Panc1 (cell line): ENCODE measurements around the gene USP31. TPM values are rescaled to one million over a fixed set of nuclear protein-coding genes. Genes with fewer than 3 reads are reported as not detected.

ENCODE experiments used
- ATAC-seq: fragments of 200-7000 bp; cut with Tn5 transposase; 2 replicates; pipeline ENCODE4 v1.9.1; 2020; ENCODE audit warnings: mild to moderate bottlenecking, moderate library complexity
- BruUV-seq: library from RNA; stranded (reverse); fragments of 400-500 nt; replicated peaks from 2 replicates; lab custom pipeline; 2021; lab: Mats Ljungman, UMichigan
- CTCF ChIA-PET: fragments of 300-600 bp; sonication (Branson Sonifier 250); formaldehyde crosslinking; loops from one replicate; lab custom pipeline; 2022; ENCODE audit warnings: antibody characterized with exemption; lab: Charles Lee
- POLR2A ChIA-PET: fragments of 300-600 bp; sonication (Branson Sonifier 250); formaldehyde crosslinking; loops from one replicate; lab custom pipeline; 2022; ENCODE audit warnings: antibody characterized with exemption; lab: Charles Lee
- DNase-seq: peaks from one replicate; pipeline ENCODE4 v3.0.0-alpha.2; 2010; ENCODE audit warnings: low read depth, low spot score
- H3K27ac ChIP-seq: 2 replicates; pipeline ENCODE4 v1.5.1; 2011; ENCODE audit warnings: mild to moderate bottlenecking, low read length, inconsistent platforms
- H3K27me3 ChIP-seq: fragments of 200-500 bp; sonication (Bioruptor generic); 2 replicates; pipeline ENCODE4 v1.6.0; 2014; ENCODE audit warnings: low read length, inconsistent platforms; ENCODE audit not compliant: control insufficient read depth, insufficient read depth
- H3K36me3 ChIP-seq: fragments of 200-500 bp; sonication (Bioruptor generic); 2 replicates; pipeline ENCODE4 v1.5.1; 2014; ENCODE audit warnings: inconsistent platforms, mild to moderate bottlenecking, low read length, moderate library complexity; ENCODE audit not compliant: control insufficient read depth, insufficient read depth
- H3K4me1 ChIP-seq: 2 replicates; pipeline ENCODE4 v1.5.1; 2011; ENCODE audit warnings: inconsistent platforms, mild to moderate bottlenecking, low read length, moderate library complexity; ENCODE audit not compliant: control insufficient read depth, insufficient read depth
- H3K4me3 ChIP-seq, 2 experiments: 2 replicates each; pipeline ENCODE4 v1.5.1; 2011 to 2012; ENCODE audit warnings: low read depth in 2 of 2, low read length in 2 of 2, mild to moderate bottlenecking in 2 of 2, inconsistent platforms in 1 of 2, moderate library complexity in 1 of 2
- H3K9me3 ChIP-seq: fragments of 200-500 bp; sonication (Bioruptor generic); 2 replicates; pipeline ENCODE4 v1.5.1; 2014; ENCODE audit warnings: low read depth, mild to moderate bottlenecking, inconsistent platforms, low read length, moderate library complexity; ENCODE audit not compliant: control insufficient read depth, insufficient read depth
- CTCF ChIP-seq: fragments of 450-650 bp; IDR thresholded peaks from 2 replicates; pipeline ENCODE4 v1.5.1; 2017; ENCODE audit warnings: mild to moderate bottlenecking
- POLR2AphosphoS5 ChIP-seq: IDR thresholded peaks from 2 replicates; pipeline ENCODE4 v1.6.1; 2012; ENCODE audit warnings: mild to moderate bottlenecking, low read depth, low read length, moderate library complexity
- REST ChIP-seq, 2 experiments: IDR thresholded peaks; 2 replicates each; pipeline ENCODE4 v1.6.1; 2011 to 2012; ENCODE audit warnings: low read depth in 2 of 2, control low read depth in 1 of 2, low read length in 1 of 2, mild to moderate bottlenecking in 1 of 2, moderate library complexity in 1 of 2; ENCODE audit not compliant: insufficient read depth in 1 of 2
- SIN3A ChIP-seq: IDR thresholded peaks from 2 replicates; pipeline ENCODE4 v1.6.1; 2012; ENCODE audit warnings: low read depth, mild to moderate bottlenecking, low read length, moderate library complexity, borderline replicate concordance; ENCODE audit not compliant: insufficient read depth
- TCF7L2 ChIP-seq: IDR thresholded peaks from 2 replicates; pipeline ENCODE4 v1.6.1; 2011; ENCODE audit warnings: mild to moderate bottlenecking, low read depth, low read length, inconsistent platforms
- in situ Hi-C: cut with HindIII; loops from 2 replicates; pipeline ENCODE4 v1.10.0; 2016; ENCODE audit warnings: low sequenced_read_pairs, low pct_unique_long_range_greater_than_20kb
- intact Hi-C: fragments of 100-400 bp; cut with micrococcal nuclease; formaldehyde crosslinking; loops from one replicate; pipeline ENCODE4 v1.10.0; 2022; ENCODE audit not compliant: unreplicated experiment
- total RNA-seq: library from RNA; stranded (reverse); gene quantifications from one replicate; pipeline ENCODE4 v1.2.1, GENCODE V29; 2021; ENCODE audit not compliant: unreplicated experiment

USP31 gene
- total RNA-seq, 1 experiment from 2014 or later, result 27.2 TPM

DNA sequence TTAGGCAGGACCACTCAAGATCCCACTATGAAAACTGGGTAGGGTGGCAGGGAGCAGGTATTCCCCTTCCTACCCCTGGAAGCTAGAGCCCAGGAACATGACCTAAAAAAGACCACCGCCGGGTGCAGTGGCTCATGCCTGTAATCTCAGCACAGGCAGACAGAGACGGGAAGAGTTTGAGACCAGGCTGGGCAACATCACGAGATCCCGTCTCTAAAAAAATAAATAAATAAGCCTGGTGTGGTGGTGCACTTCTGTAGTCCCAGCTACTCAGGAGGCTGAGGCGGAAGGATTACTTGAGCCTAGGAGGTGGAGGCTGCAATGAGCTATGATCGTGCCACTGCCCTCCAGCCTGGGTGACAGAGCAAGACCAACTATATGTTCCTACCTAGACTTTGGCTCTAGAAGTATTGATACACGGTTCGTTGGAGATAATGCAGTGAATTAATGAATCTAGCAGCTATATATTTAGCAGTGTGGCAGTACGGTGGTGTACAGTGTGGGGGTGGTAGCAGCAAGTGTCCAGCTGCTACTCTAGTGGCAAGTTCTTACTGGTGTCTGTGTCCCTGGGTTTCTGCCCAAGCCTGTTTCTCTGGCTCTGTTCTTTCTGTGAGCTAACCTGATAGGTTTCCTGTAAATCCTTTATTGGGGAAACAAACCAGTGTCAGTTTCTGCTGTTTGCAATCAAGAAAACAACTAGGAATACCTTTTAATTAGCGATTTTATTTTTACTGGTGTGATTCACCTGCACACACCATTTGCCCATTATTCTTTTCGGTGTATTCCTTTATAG, 3.3 kb upstream of the USP31 start:
- POLR2A ChIA-PET, result no interaction called here
- peaks cover 7% of the 10 kb centered on the region; the same call in 1 of the 2 replicates for H3K4me1 ChIP-seq
- H3K27ac ChIP-seq, result no peak overlapping the region
- H3K36me3 ChIP-seq, result no peaks in the 10 kb centered on the region; the same call in 1 of the 2 replicates
- CTCF ChIA-PET, result no interaction called here
- no peak overlapping the region for H3K4me3 ChIP-seq
- in situ Hi-C loops (no loop called here), intact Hi-C loops (no loop called here)
- peaks cover 3% of the 10 kb centered on the region; the same call in 1 of the 2 replicates for H3K27me3 ChIP-seq
- TF ChIP-seq REST (IDR thresholded peaks at IDR 0.05; ENCODE audit: insufficient read depth in 1 of 2, low read depth in 2 of 2, low read length in 1 of 2) (no peak), TCF7L2 (no peak), CTCF (no peak), POLR2AphosphoS5 (no peak), SIN3A (no peak)
- H3K9me3 ChIP-seq, result no peaks in the 10 kb centered on the region
- DNase-seq (no peak), ATAC-seq (no peak)
- BruUV-seq, result no TSS peak

GRCh38 chr16:23149993-23150364, 727 bp upstream of the USP31 start:
- DNase-seq (no peak), ATAC-seq (no peak)
- ChIA-PET POLR2A (no interaction called here), CTCF (no interaction called here)
- H3K36me3 ChIP-seq, result no peaks in the 10 kb centered on the region; the same call in 1 of the 2 replicates
- no peaks in the 10 kb centered on the region for H3K9me3 ChIP-seq
- no TSS peak for BruUV-seq
- peak overlapping the region; percentile 86 for H3K27ac ChIP-seq
- peak overlapping the region; percentile 80 to 89 for H3K4me3 ChIP-seq
- peaks cover 3% of the 10 kb centered on the region; the same call in 1 of the 2 replicates for H3K27me3 ChIP-seq
- H3K4me1 ChIP-seq, result peaks cover 28% of the 10 kb centered on the region
- in situ Hi-C loops (no loop called here), intact Hi-C loops (no loop called here)
- no peak for TF ChIP-seq REST (IDR thresholded peaks at IDR 0.05; ENCODE audit: insufficient read depth in 1 of 2, low read depth in 2 of 2, low read length in 1 of 2)
